Panc1 (cell line): ENCODE data around the gene KCNC4. TPM values are rescaled to one million over a fixed set of nuclear protein-coding genes. Genes with fewer than 3 reads are reported as not detected.

ENCODE experiments used
- ATAC-seq: fragments of 200-7000 bp; cut with Tn5 transposase; 2 replicates; pipeline ENCODE4 v1.9.1; 2020; ENCODE audit warnings: mild to moderate bottlenecking, moderate library complexity
- BruUV-seq: library from RNA; stranded (reverse); fragments of 400-500 nt; replicated peaks from 2 replicates; lab custom pipeline; 2021; lab: Mats Ljungman, UMichigan
- CTCF ChIA-PET: fragments of 300-600 bp; sonication (Branson Sonifier 250); formaldehyde crosslinking; loops from one replicate; lab custom pipeline; 2022; ENCODE audit warnings: antibody characterized with exemption; lab: Charles Lee
- POLR2A ChIA-PET: fragments of 300-600 bp; sonication (Branson Sonifier 250); formaldehyde crosslinking; loops from one replicate; lab custom pipeline; 2022; ENCODE audit warnings: antibody characterized with exemption; lab: Charles Lee
- DNase-seq: peaks from one replicate; pipeline ENCODE4 v3.0.0-alpha.2; 2010; ENCODE audit warnings: low read depth, low spot score
- H3K27ac ChIP-seq: 2 replicates; pipeline ENCODE4 v1.5.1; 2011; ENCODE audit warnings: mild to moderate bottlenecking, low read length, inconsistent platforms
- H3K27me3 ChIP-seq: fragments of 200-500 bp; sonication (Bioruptor generic); 2 replicates; pipeline ENCODE4 v1.6.0; 2014; ENCODE audit warnings: low read length, inconsistent platforms; ENCODE audit not compliant: control insufficient read depth, insufficient read depth
- H3K36me3 ChIP-seq: fragments of 200-500 bp; sonication (Bioruptor generic); 2 replicates; pipeline ENCODE4 v1.5.1; 2014; ENCODE audit warnings: inconsistent platforms, mild to moderate bottlenecking, low read length, moderate library complexity; ENCODE audit not compliant: control insufficient read depth, insufficient read depth
- H3K4me1 ChIP-seq: 2 replicates; pipeline ENCODE4 v1.5.1; 2011; ENCODE audit warnings: inconsistent platforms, mild to moderate bottlenecking, low read length, moderate library complexity; ENCODE audit not compliant: control insufficient read depth, insufficient read depth
- H3K4me3 ChIP-seq, 2 experiments: 2 replicates each; pipeline ENCODE4 v1.5.1; 2011 to 2012; ENCODE audit warnings: low read depth in 2 of 2, low read length in 2 of 2, mild to moderate bottlenecking in 2 of 2, inconsistent platforms in 1 of 2, moderate library complexity in 1 of 2
- H3K9me3 ChIP-seq: fragments of 200-500 bp; sonication (Bioruptor generic); 2 replicates; pipeline ENCODE4 v1.5.1; 2014; ENCODE audit warnings: low read depth, mild to moderate bottlenecking, inconsistent platforms, low read length, moderate library complexity; ENCODE audit not compliant: control insufficient read depth, insufficient read depth
- CTCF ChIP-seq: fragments of 450-650 bp; IDR thresholded peaks from 2 replicates; pipeline ENCODE4 v1.5.1; 2017; ENCODE audit warnings: mild to moderate bottlenecking
- POLR2AphosphoS5 ChIP-seq: IDR thresholded peaks from 2 replicates; pipeline ENCODE4 v1.6.1; 2012; ENCODE audit warnings: mild to moderate bottlenecking, low read depth, low read length, moderate library complexity
- SIN3A ChIP-seq: IDR thresholded peaks from 2 replicates; pipeline ENCODE4 v1.6.1; 2012; ENCODE audit warnings: low read depth, mild to moderate bottlenecking, low read length, moderate library complexity, borderline replicate concordance; ENCODE audit not compliant: insufficient read depth
- TCF7L2 ChIP-seq: IDR thresholded peaks from 2 replicates; pipeline ENCODE4 v1.6.1; 2011; ENCODE audit warnings: mild to moderate bottlenecking, low read depth, low read length, inconsistent platforms
- in situ Hi-C: cut with HindIII; loops from 2 replicates; pipeline ENCODE4 v1.10.0; 2016; ENCODE audit warnings: low sequenced_read_pairs, low pct_unique_long_range_greater_than_20kb
- intact Hi-C: fragments of 100-400 bp; cut with micrococcal nuclease; formaldehyde crosslinking; loops from one replicate; pipeline ENCODE4 v1.10.0; 2022; ENCODE audit not compliant: unreplicated experiment
- total RNA-seq: library from RNA; stranded (reverse); gene quantifications from one replicate; pipeline ENCODE4 v1.2.1, GENCODE V29; 2021; ENCODE audit not compliant: unreplicated experiment
- TF ChIP-seq, protein P1 (sequence below), 2 experiments: IDR thresholded peaks; 2 replicates each; pipeline ENCODE4 v1.6.1; 2011 to 2012; ENCODE audit warnings: low read depth in 2 of 2, control low read depth in 1 of 2, low read length in 1 of 2, mild to moderate bottlenecking in 1 of 2, moderate library complexity in 1 of 2; ENCODE audit not compliant: insufficient read depth in 1 of 2

KCNC4 gene
- total RNA-seq, 1 experiment from 2014 or later = 15.4 TPM

DNA sequence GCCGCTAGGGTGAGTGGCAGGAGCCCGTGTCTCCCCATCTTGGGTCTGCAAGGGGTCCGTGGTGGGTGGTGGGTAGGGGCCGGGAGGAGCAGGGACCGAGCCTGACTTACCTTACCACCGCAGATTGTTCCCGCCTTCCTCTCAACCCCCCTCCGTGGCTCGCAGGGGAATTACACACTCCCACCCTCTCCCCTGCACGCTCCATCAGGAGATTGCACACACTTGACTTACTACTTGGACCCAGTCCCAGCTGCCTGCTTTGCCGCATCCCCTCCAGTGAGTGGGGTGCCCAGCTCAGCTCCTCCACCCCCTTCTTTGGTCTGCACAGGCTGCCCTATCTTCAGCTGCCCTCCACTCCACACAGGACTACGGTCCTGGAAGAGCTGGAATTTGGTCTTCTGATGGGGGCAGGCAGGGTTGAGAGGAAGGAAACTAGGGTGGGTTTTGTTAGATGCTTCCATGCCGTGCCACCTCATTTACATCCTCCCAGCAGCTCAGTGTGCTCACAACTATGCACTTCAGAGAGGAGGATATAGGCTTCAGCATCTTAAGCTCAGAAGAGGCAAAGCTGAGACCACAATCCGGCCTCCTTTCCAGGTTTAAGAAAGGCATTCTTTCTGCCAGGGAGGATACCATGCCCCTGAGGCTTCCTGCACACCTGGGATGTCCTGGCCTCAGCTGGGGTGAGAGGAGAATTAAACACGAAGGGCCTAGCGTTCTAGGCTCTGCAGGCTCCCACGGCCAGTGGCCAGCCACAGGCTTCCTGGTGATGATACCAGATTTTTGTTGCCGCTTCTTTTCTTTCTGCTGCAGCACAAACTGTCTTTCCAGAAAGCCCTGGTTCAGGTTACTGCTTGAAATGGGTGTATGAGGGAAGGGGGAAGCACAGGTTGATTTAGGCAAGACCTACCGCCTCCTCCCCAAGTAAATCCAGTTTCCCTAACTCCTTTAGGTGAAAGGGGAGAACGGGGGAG lies 2.3 kb downstream of the KCNC4 start:
- in situ Hi-C loops = no loop called here
- ChIA-PET POLR2A (no interaction called here), CTCF (interaction anchor here (1.6 kb wide), 1 partner anchor 100 kb away, joined by 4 read pairs; no protein-coding TSS in a partner anchor)
- H3K9me3 ChIP-seq = no peaks in the 10 kb centered on the region
- no TSS peak for BruUV-seq
- intact Hi-C loops = no loop called here
- TF ChIP-seq, protein P1, sequence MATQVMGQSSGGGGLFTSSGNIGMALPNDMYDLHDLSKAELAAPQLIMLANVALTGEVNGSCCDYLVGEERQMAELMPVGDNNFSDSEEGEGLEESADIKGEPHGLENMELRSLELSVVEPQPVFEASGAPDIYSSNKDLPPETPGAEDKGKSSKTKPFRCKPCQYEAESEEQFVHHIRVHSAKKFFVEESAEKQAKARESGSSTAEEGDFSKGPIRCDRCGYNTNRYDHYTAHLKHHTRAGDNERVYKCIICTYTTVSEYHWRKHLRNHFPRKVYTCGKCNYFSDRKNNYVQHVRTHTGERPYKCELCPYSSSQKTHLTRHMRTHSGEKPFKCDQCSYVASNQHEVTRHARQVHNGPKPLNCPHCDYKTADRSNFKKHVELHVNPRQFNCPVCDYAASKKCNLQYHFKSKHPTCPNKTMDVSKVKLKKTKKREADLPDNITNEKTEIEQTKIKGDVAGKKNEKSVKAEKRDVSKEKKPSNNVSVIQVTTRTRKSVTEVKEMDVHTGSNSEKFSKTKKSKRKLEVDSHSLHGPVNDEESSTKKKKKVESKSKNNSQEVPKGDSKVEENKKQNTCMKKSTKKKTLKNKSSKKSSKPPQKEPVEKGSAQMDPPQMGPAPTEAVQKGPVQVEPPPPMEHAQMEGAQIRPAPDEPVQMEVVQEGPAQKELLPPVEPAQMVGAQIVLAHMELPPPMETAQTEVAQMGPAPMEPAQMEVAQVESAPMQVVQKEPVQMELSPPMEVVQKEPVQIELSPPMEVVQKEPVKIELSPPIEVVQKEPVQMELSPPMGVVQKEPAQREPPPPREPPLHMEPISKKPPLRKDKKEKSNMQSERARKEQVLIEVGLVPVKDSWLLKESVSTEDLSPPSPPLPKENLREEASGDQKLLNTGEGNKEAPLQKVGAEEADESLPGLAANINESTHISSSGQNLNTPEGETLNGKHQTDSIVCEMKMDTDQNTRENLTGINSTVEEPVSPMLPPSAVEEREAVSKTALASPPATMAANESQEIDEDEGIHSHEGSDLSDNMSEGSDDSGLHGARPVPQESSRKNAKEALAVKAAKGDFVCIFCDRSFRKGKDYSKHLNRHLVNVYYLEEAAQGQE (IDR thresholded peaks at IDR 0.05; ENCODE audit: insufficient read depth in 1 of 2, low read depth in 2 of 2, low read length in 1 of 2) = no peak
- TF ChIP-seq TCF7L2 = no peak
- no peak for TF ChIP-seq CTCF
- no peak for TF ChIP-seq POLR2AphosphoS5
- TF ChIP-seq SIN3A = no peak
- peak overlapping the region in 1 of 2 experiments; percentile 53; a peak in 2 of 4 replicates for H3K4me3 ChIP-seq
- ATAC-seq = no peak
- H3K27me3 ChIP-seq = no peaks in the 10 kb centered on the region
- H3K36me3 ChIP-seq = no peaks in the 10 kb centered on the region; the same call in 1 of the 2 replicates
- H3K27ac ChIP-seq = no peak overlapping the region
- DNase-seq = no peak
- H3K4me1 ChIP-seq = peaks cover 22% of the 10 kb centered on the region

DNA sequence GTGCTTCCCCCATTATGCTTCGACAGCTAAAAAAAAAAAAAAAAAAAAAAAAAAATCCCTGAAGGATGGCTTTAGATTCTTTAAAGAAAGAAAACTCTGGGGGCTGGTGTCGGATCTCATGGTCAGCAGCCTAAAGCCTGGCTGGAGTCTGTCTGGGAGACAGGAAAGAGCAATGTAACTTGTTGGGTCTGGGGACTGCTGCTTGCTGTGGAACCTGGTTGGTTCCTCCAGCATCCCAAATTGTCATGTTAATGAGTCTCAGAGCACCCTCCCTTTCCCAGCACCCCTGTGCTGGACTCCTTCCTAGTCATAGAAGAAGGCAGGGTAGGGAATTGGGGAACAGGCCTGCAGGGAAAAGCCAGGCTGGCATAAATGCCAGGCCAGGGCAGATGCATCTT lies 3.0 kb downstream of the KCNC4 start:
- Histone ChIP-seq H3K27ac (no peak overlapping the region), H3K4me1 (peaks cover 22% of the 10 kb centered on the region), H3K36me3 (no peaks in the 10 kb centered on the region; the same call in 1 of the 2 replicates), H3K27me3 (no peaks in the 10 kb centered on the region), H3K9me3 (no peaks in the 10 kb centered on the region), H3K4me3 (no peak overlapping the region)
- in situ Hi-C loops (no loop called here), intact Hi-C loops (no loop called here)
- ChIA-PET CTCF (interaction anchor here (1.6 kb wide), 1 partner anchor 99 kb away, joined by 4 read pairs; no protein-coding TSS in a partner anchor), POLR2A (no interaction called here)
- TF ChIP-seq POLR2AphosphoS5 (no peak), TCF7L2 (no peak), CTCF (no peak), SIN3A (no peak)
- DNase-seq (no peak), ATAC-seq (no peak)
- no TSS peak for BruUV-seq
